GM12873 (cell line): ENCODE results near the gene LRRTM2.

Experiments
- TF ChIP-seq, protein P1 (sequence below): IDR thresholded peaks from 2 replicates; pipeline ENCODE4 v1.5.1; 2012; ENCODE audit warnings: low read depth, mild to moderate bottlenecking, moderate library complexity, low read length, control low read depth; ENCODE audit not compliant: insufficient read depth; ENCODE audit errors: missing control alignments

Gene LRRTM2

DNA sequence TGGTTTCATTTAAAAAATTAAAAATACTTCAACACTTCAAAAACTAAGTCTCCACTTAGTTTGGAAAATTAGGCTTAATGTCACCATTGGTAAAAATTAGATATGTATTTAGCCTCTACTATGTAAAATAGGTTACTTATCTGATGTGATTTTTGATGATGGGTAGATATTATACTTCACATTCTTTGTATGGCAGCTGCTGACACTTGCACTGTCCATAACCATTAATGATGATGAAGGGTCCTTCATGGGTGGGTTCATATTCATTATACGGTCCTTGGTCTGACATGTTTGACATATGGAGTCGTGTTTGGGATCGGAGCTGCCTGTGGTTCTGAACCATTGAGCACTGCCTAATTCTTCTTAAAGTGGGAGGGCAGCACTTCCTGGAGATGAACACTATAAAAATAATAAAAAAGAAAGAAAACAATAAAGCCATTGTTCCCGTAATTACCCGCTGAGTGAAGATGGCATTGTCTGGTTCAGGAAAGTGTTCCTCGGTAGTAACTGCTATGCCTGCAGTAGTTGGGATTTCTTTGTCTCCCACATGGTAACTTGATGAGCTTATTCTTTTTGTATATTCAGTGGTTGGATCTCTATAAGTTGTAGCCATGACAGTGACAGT is 2.2 kb downstream of the LRRTM2 start:
- TF ChIP-seq, protein P1, sequence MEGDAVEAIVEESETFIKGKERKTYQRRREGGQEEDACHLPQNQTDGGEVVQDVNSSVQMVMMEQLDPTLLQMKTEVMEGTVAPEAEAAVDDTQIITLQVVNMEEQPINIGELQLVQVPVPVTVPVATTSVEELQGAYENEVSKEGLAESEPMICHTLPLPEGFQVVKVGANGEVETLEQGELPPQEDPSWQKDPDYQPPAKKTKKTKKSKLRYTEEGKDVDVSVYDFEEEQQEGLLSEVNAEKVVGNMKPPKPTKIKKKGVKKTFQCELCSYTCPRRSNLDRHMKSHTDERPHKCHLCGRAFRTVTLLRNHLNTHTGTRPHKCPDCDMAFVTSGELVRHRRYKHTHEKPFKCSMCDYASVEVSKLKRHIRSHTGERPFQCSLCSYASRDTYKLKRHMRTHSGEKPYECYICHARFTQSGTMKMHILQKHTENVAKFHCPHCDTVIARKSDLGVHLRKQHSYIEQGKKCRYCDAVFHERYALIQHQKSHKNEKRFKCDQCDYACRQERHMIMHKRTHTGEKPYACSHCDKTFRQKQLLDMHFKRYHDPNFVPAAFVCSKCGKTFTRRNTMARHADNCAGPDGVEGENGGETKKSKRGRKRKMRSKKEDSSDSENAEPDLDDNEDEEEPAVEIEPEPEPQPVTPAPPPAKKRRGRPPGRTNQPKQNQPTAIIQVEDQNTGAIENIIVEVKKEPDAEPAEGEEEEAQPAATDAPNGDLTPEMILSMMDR = no peak

DNA sequence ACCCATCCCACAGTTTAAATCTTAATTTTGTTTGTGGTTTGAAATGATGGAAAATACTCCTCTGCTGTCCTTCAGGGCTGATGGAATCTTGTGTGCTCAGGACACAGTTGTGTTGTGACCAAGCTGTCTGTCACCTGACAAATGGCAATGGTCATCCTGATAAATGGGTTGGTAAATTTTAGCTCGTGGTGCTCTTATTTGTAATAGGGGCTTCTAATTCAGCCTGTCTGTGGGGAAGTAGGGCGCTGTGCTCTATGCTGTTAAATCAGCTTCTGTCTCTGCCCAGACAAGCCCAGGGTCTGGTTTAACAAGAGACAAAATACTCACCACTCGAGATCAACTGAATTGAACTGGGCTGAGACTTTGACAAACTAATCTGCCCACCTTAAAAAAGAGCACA is 4.5 kb downstream of the LRRTM2 start:
- TF ChIP-seq, protein P1 = no peak

DNA sequence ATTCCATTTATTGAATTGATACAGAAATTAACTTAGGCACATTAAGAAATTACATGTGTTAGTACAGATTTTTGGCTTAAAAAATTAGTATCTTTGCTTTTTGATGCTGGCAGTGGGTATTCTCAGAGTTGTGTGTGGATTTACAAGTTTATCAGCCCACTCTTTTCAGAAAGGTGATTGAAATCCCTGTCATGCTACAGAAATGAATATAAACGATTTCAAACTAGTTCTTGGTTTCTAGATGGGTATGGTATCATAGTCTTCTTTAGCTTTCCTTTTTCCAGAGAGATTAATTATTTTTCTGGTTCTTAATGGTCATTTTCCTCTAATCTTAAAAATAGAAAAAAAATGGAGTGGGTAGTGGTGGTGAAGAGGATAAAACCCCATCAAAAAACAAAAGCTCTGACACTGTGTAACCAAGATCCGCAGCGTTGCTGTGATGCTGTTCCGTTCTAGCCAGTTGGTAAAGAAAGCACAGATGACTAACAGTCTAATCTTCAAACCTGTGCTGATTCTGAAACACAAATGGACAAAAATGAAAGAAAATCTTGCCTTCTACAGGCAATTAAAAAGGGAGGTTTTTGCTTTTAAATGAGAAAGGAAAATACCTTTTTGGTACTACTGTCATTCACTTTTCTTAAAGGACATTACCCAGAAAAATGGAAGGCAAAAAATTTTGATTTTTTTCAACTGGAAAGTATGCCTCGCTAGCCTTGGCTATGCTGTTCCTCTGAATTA is 5.2 kb downstream of the LRRTM2 start:
- TF ChIP-seq, protein P1 = no peak

DNA sequence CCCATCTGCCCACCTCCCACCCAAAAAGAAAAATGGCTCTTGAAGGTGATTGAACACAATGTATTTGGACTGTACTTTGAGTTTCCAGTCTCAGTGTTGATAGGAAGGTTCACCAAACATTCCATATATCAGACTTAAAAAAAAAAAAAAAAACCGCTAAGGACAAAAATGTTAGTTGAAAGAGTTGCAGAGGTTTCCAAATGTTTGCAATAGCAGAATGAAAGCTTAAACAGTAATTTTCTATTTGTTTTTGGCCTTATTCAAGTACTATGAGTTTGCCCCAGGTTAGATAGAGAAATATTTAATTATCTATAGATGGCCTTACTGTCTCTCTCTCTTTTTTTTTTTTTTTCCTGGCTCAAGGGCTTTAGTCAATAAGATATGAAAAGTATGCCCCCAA is 6.1 kb downstream of the LRRTM2 start:
- TF ChIP-seq, protein P1 = no peak

DNA sequence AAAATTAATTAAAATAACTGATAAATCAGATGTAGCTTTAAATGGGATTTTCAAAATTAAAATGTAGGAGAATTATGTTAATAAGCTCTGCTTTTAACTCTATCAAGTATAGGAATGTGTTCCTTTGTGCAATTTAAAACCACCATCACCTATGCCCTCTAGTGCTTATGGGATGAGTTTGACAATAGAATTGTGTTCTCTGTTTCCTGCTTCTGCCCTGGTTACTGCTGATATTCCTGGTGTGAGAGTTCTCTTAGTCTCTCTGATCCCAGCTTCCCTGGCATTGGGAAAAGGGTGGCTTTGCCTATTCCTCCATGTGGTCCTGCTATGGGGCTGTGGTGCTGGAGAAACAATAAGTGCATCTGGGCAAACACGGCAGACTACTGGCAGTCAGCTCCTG is 8.1 kb downstream of the LRRTM2 start:
- TF ChIP-seq, protein P1 = no peak

DNA sequence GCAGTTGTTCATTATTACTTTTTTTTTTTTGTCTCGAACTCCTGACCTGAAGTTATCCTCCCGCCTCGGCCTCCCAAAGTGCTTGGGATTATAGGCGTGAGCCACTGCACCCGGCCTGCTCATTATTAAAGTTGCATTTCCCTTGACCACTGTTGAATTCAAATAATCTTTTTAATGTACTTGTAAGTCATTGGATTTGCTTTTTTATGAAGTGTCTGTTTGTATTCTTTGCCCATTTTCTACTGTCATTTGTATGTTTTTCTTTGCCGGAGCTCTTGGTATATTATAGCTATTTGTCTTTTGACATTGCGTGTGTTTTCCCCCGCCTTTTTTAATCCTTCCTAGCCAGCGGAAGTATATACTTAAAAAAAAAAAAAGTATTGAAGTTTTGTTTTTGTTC is 22.0 kb downstream of the LRRTM2 start:
- TF ChIP-seq, protein P1 = no peak

DNA sequence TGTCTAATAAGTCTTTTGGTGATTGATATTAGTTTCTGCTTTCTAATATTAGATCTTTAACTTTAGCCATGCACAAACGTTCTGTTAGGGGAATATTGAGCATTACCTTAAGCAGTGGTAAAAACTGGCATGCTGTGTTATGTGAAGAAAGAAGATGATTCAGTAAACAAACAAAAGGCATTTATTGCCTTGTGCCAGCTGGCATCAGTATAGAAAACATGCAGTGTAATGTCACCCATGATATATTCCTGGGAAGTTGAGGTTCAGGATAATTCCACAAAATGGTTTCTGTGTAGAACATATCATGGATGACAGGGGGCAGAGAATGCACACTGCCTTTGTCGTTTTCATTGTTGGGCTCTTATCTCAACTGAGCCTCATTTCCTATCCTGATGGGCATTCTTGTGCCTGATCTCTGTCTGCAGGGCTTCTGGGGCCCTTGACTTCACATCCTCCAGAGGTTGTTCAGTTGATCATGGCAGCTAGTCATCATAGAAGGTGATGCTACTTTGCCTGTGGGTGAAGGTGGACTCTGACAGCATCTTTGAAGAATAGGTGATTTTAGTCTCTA is 24.2 kb downstream of the LRRTM2 start:
- TF ChIP-seq, protein P1 = no peak
